GM18519 (cell line): ENCODE data around the gene MAN1A1.
A peak's percentile ranks its signal among the peaks of the same experiment; 100 is the strongest.

ENCODE experiments used
- ATAC-seq: cut with Tn5 transposase; IDR thresholded peaks from one replicate; pipeline ENCODE4 v1.9.1; 2021; ENCODE audit warnings: mild to moderate bottlenecking, moderate library complexity; ENCODE audit not compliant: unreplicated experiment, low FRiP score

Gene MAN1A1

GRCh38 chr6:119328254-119328653 is 21.3 kb downstream of the MAN1A1 start:
- ATAC-seq, result no peak

DNA sequence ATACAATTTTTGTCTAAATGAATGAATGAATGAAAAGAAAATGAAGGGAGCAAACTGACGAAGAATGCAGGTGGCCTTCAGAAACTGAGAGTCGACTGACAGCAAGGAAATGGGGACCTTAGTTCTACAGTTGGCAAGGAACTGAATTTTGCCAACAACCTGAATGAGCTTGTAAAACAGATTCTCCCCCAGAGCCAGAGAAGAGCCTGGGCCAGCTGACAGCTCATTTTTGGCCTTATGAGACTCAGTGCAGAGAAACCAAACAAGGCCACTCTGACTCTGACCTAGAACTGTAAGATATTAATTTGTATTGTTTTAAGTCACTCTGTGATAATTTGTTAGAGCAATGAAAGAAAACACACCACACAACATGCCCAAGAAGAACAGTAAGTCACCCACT is 21.8 kb downstream of the MAN1A1 start:
- ATAC-seq, result no peak

GRCh38 chr6:119326291-119327005 is 23.1 kb downstream of the MAN1A1 start:
- ATAC-seq, result no peak

DNA sequence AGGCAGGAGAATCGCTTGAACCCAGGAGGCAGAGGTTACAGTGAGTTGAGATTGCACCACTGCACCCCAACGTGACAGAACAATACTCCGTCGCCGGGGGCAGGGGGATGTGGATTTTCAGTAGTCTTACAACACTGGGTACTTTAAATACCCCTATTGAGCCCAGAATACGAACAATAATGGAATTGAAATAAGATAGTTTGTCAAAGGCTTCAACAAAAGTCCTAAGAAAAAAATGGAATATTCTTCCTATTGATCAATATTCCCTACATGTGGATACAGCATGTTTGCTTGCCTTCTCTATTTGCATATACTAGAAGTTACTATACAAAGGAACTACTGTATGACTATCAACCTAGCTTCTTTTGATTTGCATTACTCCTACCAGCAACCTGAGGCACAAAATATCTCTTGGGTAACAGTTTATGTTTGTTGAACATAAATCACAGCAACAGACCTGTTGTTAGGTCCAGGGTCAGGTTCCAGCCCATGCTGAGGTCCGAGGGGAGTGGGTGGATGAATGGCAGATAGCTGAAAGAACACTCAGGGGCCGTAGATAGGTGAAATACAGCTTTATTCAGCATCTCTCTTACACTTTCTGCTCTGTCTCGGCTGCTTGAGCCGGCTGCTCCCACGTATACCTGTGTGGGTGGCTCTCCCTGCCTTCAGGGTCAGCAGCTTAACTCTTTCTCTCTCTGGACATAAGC is 23.8 kb downstream of the MAN1A1 start:
- no peak for ATAC-seq

DNA sequence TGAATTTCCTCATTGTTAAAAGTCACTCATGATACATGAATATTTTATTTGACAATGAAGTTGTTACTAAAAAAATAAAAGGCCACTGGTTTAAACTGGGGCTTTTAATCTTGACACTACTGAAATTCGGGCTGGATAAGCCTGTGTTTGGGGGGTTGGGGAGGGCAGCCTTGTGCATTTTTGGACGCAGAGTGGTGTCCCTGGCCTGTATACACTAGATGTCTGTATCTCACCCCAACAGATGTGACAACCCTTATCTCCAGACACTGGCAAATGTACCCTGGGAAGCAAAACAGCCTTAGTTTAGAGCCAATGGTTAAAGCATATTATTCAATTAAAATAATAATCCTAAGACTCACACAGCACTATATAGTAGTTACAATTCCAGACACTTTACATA is 24.8 kb downstream of the MAN1A1 start:
- ATAC-seq, result no peak

DNA sequence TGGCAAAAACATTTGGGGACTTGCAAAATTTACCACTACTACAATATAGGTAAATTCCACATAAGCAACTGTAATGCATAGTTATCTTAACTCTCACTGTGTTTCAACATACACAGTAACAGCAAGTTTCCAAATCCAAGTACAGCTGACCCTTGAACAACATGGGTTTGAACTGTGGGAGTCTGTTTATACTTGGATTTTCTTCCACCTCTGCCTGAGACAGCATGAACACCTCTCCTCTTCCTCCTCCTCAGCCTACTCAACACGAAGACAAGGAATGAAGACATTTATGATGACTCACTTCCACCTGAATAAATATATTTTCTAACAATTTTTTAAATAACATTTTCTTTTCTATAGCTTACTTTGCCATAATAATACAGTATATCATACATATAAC is 25.6 kb downstream of the MAN1A1 start:
- ATAC-seq, result no peak

GRCh38 chr6:119323478-119323877 is 26.1 kb downstream of the MAN1A1 start:
- ATAC-seq, result no peak

GRCh38 chr6:119322715-119323350 is 26.7 kb downstream of the MAN1A1 start:
- no peak for ATAC-seq

DNA sequence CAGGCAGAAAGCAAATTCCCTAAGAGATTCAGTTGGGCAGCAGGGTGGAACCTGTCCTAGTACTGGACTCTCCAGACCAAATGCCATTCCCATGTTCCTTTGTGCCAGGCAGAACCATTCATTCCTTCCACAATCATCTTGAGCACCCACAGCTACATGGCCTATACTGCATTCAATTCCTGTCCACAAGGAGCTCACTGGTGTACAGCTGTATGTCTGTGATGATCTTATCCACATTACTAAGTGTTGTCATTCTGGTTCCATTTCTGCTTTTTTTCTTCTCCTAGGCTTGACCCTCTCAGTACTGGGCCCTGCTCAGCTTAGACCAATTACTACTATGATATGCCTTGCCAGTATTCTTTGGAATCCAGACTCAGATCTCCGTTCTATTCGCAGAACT is 27.5 kb downstream of the MAN1A1 start:
- ATAC-seq, result no peak

- no peak for ATAC-seq
Measured at GRCh38 chr6:119319694-119320093, 29.9 kb downstream of the MAN1A1 start.

DNA sequence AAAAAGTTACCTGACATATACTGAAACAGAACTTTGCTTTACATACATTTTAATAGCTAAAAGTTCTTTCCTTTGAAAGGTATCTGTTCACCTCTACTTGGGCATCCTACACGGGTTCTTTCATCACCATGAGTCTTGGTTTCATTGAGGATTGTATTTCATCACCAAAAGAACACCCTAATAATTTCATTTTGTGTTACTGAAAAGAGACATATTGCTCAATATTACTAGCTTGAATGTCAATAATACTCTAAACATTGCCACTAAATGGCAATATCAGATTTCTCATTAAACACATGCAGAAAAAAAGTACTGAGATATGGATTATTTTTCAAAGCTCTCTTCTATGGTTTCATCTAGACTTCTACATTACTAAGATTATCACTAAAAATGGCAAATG is 30.8 kb downstream of the MAN1A1 start:
- no peak for ATAC-seq

DNA sequence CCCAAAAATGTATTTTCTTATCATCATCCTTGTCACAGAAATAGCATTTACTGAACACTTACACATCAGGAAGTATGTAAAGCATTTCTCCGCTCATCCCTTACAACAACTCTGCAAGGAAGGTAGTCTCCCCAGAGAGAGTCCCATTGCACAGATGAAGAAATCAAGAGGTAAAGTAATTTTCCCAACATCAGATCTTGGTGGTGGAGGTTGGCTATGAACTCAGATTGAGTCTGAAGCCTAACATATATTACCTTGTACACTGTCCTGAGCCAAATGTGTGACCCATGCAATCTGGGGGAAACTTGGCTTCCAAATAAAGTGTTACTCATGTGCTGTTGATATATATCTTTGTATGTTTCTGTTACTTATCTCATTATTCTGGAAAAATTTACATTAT is 31.4 kb downstream of the MAN1A1 start:
- no peak for ATAC-seq

DNA sequence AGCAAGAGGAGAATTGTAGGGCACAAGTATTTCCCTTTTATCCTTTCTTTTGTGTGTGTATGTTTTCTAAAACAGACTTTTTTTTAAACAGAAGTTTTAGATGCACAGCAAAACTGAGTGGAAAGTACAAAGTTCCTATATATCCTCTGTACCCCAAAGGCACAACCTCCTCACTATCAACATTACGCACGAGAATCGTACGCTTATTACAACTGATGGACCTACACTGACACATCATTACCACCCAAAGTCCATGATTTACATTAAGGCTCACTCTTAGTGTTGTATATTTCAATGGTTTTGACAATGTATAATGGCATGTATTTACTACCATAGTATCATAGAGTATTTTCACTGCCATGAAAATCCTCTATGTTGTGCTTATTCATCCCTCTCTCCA is 32.6 kb downstream of the MAN1A1 start:
- no peak for ATAC-seq

DNA sequence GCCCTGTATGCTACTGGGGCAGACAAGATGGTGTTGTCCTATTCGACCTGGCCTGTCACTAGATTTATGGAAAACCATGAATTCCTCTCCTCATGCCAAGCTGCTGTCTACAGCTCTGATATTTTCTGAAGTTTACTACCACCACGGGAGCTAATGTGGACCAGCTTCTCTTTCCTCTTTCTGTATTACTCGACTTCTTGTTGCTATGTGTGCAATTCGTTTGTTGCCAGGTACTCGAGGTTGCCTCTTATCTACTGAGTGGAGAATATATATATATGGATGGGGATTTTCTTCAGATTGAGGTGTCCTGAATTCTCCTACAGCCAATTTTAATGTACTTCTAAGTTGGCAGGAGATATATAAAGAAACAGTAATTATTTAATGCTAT is 34.7 kb downstream of the MAN1A1 start:
- peak; percentile 50 for ATAC-seq

DNA sequence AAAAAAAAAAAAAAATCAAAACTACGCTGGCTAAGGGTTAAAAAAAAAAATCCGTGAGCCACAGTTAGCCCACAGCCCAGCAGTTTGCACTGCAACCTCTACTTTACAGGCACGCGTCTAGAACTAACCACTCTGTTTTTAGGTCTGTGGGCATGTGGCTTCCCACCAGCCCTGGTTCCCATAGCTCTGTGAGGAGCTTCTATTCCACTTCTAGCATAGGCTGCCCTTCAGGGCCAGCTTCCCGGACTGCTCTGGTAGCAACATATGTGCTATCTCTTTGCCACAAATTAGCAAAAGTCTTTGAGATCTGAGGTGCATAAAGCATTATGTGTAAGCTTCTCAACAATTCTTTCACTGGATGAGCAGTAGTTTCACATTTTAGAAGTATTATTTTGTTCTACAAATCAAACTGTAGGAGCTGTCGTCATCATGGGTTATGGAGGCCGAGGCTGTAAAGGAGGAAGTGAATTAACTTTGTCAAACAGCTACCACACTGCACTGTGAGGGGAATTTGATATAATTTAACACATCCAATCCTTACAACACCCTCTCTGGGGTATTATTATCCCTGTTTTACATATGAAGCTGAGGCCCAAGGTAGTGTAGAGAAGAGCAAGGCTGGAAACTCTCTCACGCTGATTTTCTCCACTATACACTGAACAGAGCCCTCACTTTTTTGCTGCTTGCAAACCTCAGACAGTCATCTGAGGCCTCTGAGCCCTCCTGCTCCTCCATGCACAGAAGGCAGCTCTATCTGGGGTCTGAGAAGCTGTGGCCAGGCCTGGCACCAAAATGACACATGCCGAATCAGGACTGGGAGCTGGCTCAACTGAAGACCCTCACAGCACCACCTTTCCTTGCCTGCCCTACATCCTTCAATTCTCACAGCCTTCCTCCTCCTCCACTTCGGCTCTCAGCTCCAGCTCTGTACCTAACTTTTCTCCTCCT is 35.4 kb downstream of the MAN1A1 start:
- ATAC-seq, result peak; percentile 55

DNA sequence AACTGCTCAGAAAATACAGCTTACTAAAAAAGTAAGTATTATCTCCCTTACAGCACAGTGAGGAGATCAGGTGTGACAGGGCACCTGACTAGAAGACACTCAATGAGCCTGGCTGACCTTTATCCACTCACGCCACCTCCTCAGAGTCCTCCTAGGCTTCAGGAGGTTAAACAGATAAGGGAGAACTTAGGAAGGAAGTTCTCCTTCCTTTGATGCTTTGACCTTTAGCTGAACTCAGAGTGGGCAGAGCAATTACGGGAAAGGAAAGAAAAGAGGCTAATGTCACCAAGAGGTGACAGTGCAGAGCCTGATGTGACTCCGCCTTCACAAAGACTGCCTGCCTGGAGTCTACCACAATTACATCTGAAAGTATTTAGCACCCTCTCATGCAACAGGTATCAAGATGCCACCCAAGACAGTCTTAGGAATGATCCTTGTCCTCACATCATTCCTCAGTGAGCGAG is 36.7 kb downstream of the MAN1A1 start:
- peak; percentile 24 for ATAC-seq

DNA sequence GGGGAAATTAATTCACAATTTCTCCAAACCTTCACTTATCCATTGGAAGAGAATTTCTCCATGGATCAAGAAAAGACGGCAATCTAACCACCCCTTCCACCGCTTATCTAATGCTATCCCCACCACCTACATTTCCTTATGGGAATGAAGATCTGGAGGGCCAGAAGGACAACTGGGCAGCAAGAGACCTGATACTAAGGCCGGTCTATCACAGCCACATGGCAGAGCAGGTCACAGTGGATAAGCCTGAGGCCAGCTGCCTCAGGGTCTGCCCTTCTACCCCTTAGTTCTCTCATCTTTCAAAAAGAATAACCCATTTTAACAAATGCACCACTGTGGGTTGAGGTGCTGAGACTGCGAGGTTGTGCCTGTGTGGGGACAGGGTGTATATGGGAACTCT is 37.1 kb downstream of the MAN1A1 start:
- no peak for ATAC-seq

DNA sequence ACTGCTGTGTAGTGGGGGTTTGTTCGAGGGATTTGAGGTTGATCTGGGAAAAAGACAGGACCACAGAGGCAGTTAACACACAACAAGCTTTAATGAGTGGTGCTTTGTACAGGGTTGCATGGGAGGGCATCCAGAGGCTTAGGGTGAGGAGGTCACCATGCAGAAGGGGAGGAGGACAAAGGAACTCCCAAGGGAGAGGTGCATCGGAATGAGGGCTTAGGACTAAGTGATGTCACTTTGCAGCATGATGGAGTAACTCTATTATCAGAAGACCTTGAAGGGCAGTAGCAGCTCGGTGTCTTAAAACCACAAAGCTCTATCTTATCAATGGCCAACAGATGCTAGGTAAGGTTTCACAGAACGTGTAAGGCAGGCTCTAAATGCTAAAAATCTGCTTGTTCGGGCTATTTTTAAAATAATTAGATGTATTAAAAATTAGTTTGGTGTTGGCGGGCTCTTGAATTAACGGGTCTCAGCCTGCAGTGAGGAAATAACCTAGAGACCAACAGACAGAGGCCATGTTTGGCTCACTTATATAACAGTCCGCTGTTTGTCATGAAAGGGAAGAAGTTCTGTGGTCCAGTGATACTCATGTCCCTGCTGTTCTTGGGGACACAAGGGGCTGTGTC is 37.9 kb downstream of the MAN1A1 start:
- ATAC-seq, result no peak

- ATAC-seq, result no peak
Measured at GRCh38 chr6:119310486-119311036, 39.0 kb downstream of the MAN1A1 start.
